ENCODE results near the gene HSH2D. TPM values are rescaled to one million over a fixed set of nuclear protein-coding genes. Genes with fewer than 3 reads are reported as not detected.

Gene HSH2D
- total and polyA plus RNA-seq, 2 of the 13 experiments (the other 11 are each of a cell fraction or from before 2014, with no cell fraction given), result 0.69 to 3.2 TPM

- no peak for TF ChIP-seq ARNT (IDR thresholded peaks at IDR 0.05)
- TF ChIP-seq ETS1 (CRISPR knock-in tag; IDR thresholded peaks at IDR 0.05), result no peak
- no peak for TF ChIP-seq ZNF891 (CRISPR knock-in tag; IDR thresholded peaks at IDR 0.05)
- no peak for TF ChIP-seq DMAP1 (CRISPR knock-in tag; IDR thresholded peaks at IDR 0.05)
- TF ChIP-seq ZNF484 (CRISPR knock-in tag; IDR thresholded peaks at IDR 0.05; ENCODE audit: borderline replicate concordance, low read depth), result no peak
- no peak for TF ChIP-seq ZNF737 (CRISPR knock-in tag; IDR thresholded peaks at IDR 0.05; ENCODE audit: borderline replicate concordance)
- TF ChIP-seq ZBTB20 (CRISPR knock-in tag; IDR thresholded peaks at IDR 0.05; ENCODE audit: borderline replicate concordance, low read depth), result no peak
- TF ChIP-seq ZNF556 (CRISPR knock-in tag; IDR thresholded peaks at IDR 0.05; ENCODE audit: borderline replicate concordance), result no peak
- no peak for TF ChIP-seq ZNF451 (CRISPR knock-in tag; IDR thresholded peaks at IDR 0.05)
- TF ChIP-seq IRX3 (CRISPR knock-in tag; IDR thresholded peaks at IDR 0.05; ENCODE audit: borderline replicate concordance, low read depth), result no peak
- TF ChIP-seq PLSCR1 (CRISPR knock-in tag; IDR thresholded peaks at IDR 0.05; ENCODE audit: borderline replicate concordance), result no peak
- TF ChIP-seq ZNF775 (CRISPR knock-in tag; IDR thresholded peaks at IDR 0.05; ENCODE audit: borderline replicate concordance), result no peak
Measured at GRCh38 chr19:16157601-16158000, 14.1 kb downstream of the HSH2D start (continued).

GRCh38 chr19:16159655-16160054 is 16.2 kb downstream of the HSH2D start:
- TF ChIP-seq SNAPC2 (CRISPR knock-in tag; IDR thresholded peaks at IDR 0.05), result no peak
- TF ChIP-seq ZNF605 (CRISPR knock-in tag; IDR thresholded peaks at IDR 0.05), result no peak
- TF ChIP-seq AGO1 (IDR thresholded peaks at IDR 0.05; ENCODE audit: low read depth, low read length, poor library complexity, severe bottlenecking), result no peak
- peak; percentile 76; the same call in 1 of the 2 replicates for TF ChIP-seq ZNF768 (CRISPR knock-in tag; IDR thresholded peaks at IDR 0.05)
- no peak for TF ChIP-seq PHF5A (CRISPR knock-in tag; IDR thresholded peaks at IDR 0.05; ENCODE audit: low read depth, unreplicated experiment)

More at GRCh38 chr19:16159655-16160054, 16.2 kb downstream of the HSH2D start:
- intact Hi-C loops (cut with micrococcal nuclease; ENCODE audit: unreplicated experiment) (no loop called here), in situ Hi-C loops (cut with HindIII; ENCODE audit: extremely low pct_ligation_motif_present, low pct_unique_long_range_greater_than_20kb) (loop anchor here (25.0 kb wide), 1 partner anchor 522 kb away; the partner anchor contains the start of gene CYP4F3)
- CTCF ChIA-PET (ENCODE audit: low intra/inter-chr PET ratio, low total read pairs), result no interaction called here
- no peak overlapping the region for H3K9ac ChIP-seq (ENCODE audit: insufficient read depth, low read depth, low read length)
- no peaks in the 10 kb centered on the region for H3K79me2 ChIP-seq (ENCODE audit: insufficient read depth, low read length)
- no peak overlapping the region for H2AFZ ChIP-seq (ENCODE audit: low read length)
- H3K36me3 ChIP-seq (replicated peaks in 1 of 2; ENCODE audit: control insufficient read depth in 1 of 2, insufficient read depth in 2 of 2, low read length in 2 of 2), result no peaks in the 10 kb centered on the region
- POLR2A ChIA-PET, result no interaction called here
- H3K4me3 ChIP-seq (replicated peaks in 1 of 3; ENCODE audit: insufficient read depth in 1 of 3, low read depth in 2 of 3, low read length in 3 of 3), result no peak overlapping the region
- DNase-seq (ENCODE audit: low spot score) (no peak), FAIRE-seq (no peak), ATAC-seq (no peak)
- H3K27ac ChIP-seq (ENCODE audit: extremely low read length, insufficient read depth, low read length), result no peak overlapping the region
- no peaks in the 10 kb centered on the region for H3K27me3 ChIP-seq (ENCODE audit: control insufficient read depth in 1 of 2, insufficient read depth in 2 of 2, low read length in 2 of 2)
- H3K4me2 ChIP-seq (ENCODE audit: low read depth, low read length), result no peak overlapping the region
- no peaks in the 10 kb centered on the region for H4K20me1 ChIP-seq (ENCODE audit: insufficient read depth, low read length)
- no peaks in the 10 kb centered on the region for H3K9me3 ChIP-seq (ENCODE audit: low read length)
- WGBS (ENCODE audit: low lambda C conversion rate), result 84% methylated on average over 5 of the region's 5 CpGs
- H3K4me1 ChIP-seq (ENCODE audit: insufficient read depth, low read length), result peaks cover 27% of the 10 kb centered on the region
- BruUV-seq (replicated peaks), result no TSS peak
